HG02759 (cell line): ENCODE results near the gene NOL4L.

Source experiments
- ATAC-seq: cut with Tn5 transposase; IDR thresholded peaks from one replicate; pipeline ENCODE4 v1.9.1; 2021; ENCODE audit warnings: mild to moderate bottlenecking, moderate library complexity; ENCODE audit not compliant: unreplicated experiment

The NOL4L gene

DNA sequence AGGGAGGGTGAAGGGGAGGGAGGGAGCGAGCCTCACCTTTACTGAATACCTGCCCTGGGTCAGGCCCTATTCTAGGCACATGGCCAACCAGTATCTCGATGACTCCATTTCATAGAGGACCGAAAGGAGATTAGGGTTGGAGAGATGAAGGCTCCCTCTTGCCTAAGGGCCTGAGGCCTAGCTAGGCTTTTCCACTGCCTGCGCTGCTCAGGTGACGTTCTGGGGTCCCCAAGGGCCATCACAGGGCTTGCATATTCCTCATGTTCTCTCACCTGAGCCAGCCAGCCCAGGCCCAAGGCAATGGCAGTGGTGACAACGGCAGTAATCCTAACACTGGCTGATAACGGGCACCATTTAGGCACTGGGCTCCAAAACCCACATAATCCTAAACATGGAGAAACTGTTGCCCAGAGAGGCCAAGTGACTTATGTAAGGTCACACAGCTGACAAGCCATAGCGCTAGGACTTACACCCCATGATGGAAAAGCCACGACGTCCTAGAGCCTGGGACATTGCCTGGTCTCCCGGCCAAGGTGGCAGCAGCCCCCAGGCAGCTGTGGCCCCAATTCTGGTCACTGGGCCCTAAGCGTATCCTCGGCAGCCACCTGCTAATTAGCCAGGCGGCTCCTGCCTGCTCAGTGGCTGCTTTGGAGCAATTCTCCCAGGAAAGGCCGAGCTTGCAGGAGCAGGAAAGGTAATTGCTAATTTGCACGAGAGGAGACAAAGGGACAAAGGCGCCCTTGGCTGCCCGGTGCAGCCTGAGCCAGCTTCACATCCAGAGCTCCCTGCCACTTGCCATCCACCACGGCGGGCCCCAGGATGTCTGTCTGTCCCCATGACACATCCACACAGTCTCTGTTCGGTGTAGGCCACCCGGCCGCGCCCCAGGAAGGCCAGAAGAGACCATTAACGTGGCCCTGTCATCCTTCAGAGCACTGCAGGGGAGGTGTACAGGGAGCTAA, 21.5 kb downstream of the NOL4L start:
- ATAC-seq, result no peak

DNA sequence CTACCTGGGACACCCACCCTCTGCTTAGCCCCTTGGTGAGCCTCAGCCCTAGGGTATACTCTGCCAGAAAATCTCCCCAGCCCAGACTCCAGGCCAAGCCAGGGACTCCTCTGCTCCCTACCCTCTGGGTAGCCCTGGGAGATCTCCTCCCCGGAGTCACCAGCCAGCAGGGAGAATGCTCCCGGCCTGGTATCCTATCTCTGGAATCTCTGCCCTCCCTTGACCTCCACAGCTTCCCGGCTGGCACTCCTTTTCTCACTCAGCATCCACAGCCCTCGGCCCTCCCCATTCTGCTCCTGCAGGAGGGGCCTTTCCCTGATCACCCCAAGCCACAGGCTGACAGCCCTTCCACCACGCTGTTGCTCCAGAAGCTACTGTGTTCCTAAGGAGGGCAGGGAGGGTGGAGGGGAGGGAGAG, 22.6 kb downstream of the NOL4L start:
- no peak for ATAC-seq

- ATAC-seq, result no peak
Measured at GRCh38 chr20:32560989-32561830, 23.9 kb downstream of the NOL4L start.

DNA sequence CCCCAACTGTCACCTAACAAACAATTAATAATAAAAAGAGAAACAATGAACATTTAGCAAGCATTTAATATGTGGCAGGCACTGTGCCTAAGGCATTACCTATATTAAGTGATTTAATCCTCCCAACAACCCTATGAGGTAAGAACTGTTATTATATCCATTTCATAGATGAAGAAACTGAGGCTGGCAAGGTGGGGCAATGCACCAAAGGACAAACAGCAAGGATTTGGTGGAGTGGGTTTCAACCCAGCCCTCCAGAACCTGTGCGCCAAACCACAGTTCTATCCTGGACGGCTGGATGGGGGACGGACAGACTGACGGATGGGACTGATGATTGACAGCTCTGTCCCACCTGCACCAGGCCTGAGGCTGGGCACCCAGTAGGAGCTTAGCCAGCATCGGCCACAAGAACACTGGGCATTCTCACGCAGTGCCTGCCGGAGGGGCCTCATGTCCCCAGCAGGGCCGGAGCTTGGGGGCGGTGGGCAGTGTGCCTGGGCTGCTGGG, 24.6 kb downstream of the NOL4L start:
- no peak for ATAC-seq

DNA sequence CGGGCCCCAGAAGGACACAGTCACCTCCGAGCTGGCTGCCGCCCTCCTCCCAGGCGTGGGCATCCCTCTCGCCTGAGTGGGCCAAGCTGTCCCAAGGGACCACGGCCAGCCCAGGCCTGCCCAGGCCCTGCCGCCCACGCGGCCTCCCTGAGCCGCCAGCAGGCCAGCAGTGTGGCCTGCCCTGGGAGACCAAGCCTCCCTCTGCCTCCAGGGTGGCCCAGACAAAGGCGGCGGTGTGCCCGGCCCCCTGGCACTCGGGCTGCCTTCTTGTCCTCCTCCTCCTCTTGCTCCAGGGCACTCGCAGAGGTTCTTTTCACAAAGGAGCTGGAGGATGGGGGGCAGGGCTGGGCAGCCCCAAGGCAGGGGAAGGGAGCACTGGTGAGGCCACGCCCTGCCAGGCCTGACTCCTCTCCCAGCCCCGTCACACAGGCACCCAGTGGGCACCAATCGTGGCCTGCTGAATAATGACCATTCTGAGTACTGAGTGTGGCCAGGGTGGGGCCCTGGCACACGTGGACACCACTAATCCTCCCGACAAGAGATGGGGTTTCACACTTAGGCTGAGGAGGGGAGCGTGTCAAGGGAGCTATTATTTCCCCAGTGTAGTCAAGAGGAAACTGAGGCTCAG, 25.3 kb downstream of the NOL4L start:
- ATAC-seq, result no peak

GRCh38 chr20:32559205-32559752, 25.9 kb downstream of the NOL4L start:
- no peak for ATAC-seq

- ATAC-seq, result no peak
Measured at GRCh38 chr20:32558526-32558925, 26.6 kb downstream of the NOL4L start.

DNA sequence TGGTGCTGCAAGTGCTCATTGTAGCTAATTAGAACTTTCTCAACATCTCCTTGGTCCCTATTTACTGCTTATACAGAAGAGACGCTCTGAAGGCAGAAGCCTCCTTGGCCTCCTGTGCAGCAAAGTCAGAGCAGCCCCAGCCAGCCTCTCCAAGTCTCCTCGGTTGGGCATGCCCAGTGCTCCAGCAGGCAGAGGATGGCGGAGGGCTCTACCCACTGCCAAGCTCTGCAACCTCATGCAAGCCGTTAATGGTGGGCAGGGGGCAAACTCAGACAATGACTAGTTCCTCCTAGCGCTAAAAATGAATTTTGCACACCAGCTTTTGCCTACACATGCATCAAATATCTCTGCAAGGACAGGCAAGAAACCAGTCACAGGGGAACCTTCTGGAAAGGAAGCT, 27.8 kb downstream of the NOL4L start:
- ATAC-seq, result no peak

DNA sequence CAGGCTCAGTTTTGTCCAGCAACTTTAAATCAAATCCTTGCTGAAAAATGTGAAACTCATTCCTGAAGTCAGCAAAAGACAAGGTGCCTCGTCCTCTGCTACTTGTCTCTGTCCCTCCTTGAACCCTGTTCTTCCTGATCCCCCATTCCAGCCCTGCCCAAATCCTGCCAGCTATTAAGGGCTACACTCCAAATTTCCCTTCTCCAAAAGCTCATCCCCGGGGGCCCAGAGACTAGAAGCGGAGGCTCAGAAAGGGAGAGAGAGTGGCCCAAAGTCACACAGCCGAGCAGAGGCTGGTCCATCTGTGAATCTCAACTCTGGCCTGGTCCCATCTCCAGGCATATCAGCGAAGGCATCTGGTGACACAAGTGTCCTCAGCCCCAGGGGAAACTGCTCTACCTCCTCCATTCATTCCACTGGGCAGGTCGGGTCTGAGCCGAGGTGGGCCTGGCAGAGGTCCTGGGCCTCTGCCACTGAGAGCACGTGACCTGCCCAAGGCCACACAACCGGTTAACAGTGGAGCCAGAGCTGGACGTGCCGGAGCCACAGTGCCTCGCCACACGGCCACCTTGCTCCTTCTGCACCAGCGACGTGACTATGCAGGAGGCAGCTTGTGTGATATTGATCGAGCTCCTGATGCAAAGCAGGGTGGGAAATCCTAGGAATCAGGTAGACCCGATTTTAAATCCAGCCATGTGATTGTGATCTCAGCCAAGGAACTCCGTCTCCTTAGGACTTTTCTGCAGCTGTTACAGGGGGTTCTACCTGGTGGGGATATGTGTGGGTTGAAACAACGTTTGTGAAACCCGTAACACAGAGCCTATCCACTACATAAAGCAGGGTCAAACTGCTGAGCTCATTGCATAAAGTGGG, 28.6 kb downstream of the NOL4L start:
- ATAC-seq, result no peak

GRCh38 chr20:32555584-32555983, 29.5 kb downstream of the NOL4L start:
- no peak for ATAC-seq

GRCh38 chr20:32554965-32555289, 30.2 kb downstream of the NOL4L start:
- ATAC-seq, result no peak

GRCh38 chr20:32553618-32554017, 31.5 kb downstream of the NOL4L start:
- ATAC-seq, result no peak

DNA sequence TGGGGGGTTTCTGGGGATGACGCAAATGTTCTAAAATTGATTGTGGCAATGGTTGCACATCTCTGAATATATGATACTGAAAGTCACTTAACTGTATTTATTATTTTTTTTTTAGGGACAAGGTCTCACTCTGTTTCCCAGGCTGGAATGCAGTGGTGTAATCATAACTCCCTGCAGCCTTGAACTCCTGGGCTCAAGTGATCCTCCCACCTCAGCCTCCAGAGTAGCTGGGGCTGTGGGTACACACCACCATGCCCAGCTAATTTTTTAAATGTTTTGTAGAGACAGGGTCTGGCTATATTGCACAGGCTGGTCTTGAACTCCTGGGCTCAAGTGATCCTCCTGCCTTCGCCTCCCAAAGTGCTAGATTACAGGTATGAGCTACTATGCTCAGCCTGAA, 33.4 kb downstream of the NOL4L start:
- no peak for ATAC-seq

DNA sequence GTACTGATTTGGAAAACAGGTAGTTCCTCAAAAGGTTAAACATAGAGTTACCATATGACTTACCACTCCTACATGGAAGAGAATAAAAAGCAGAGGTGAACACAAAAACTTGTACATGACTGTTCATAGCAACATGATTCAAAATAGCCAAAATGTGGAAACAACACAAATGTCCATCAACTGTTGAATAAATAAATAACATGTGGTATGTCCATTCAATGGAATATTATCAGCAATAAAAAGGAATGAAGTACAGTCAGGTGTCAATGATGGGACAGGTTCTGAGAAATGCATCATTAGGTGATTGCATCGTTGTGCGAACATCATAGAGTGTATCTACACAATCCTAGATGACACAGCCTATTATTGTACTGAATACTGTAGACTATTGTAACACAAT, 35.3 kb downstream of the NOL4L start:
- no peak for ATAC-seq

- ATAC-seq, result no peak
Measured at GRCh38 chr20:32547753-32548034, 37.4 kb downstream of the NOL4L start.

GRCh38 chr20:32546918-32547752, 38.0 kb downstream of the NOL4L start:
- ATAC-seq, result no peak

DNA sequence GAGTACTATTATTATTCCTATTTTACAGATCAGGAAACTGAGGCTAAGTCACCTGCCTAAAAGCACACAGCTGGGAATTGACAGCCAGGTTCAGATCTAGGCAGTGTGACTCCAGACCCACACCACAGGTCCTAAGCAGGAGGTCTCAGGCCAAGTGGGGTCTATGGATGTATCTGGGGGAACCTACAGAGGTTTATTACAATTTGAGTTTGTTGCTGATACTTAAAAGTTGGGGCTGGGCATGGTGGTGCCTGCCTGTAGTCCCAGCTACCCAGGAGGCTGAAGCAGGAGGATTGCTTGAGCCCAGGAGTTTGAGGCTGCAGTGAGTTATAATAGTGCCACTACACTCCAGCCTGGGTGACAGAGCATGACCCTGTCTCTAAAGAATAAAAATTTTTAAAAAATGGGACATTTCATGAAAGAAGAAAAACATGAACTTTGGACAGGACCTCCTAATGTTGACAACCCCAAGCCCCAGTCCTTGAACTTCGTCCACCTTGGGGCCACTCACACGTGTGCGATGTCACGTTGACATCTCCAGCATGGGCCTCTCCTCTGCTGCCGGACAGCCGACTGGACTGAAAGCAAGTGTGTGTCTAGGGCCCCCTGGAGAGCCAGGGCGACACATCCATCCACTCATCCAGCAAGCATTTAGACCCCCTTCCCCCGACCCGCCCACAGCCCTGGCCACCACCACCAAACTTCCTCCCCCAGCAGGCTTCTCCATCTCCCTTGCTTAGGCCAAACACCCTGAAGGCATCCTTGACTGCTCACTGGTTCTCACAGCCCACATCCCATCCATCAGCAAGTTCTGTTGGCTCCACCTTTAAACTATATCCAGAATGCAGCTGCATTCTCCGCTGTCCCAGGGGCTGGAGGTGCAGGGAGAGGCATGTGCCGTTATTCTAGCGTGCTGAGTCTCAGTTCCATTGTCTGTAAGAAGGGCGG, 40.0 kb downstream of the NOL4L start:
- no peak for ATAC-seq

GRCh38 chr20:32544260-32544722, 40.8 kb downstream of the NOL4L start:
- ATAC-seq, result no peak
